Stromal cell of bone marrow (primary cell): ENCODE results near the gene SYAP1.
"Not testable (repeated sequence)": the region's sequence is repeated elsewhere in the genome, so short reads cannot be mapped to it uniquely, and the experiment has no call there.

Source experiments
- DNase-seq: peaks from one replicate; pipeline ENCODE4 v3.0.0-alpha.2; 2012; ENCODE audit warnings: low read depth

The SYAP1 gene, protein sequence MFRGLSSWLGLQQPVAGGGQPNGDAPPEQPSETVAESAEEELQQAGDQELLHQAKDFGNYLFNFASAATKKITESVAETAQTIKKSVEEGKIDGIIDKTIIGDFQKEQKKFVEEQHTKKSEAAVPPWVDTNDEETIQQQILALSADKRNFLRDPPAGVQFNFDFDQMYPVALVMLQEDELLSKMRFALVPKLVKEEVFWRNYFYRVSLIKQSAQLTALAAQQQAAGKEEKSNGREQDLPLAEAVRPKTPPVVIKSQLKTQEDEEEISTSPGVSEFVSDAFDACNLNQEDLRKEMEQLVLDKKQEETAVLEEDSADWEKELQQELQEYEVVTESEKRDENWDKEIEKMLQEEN

DNA sequence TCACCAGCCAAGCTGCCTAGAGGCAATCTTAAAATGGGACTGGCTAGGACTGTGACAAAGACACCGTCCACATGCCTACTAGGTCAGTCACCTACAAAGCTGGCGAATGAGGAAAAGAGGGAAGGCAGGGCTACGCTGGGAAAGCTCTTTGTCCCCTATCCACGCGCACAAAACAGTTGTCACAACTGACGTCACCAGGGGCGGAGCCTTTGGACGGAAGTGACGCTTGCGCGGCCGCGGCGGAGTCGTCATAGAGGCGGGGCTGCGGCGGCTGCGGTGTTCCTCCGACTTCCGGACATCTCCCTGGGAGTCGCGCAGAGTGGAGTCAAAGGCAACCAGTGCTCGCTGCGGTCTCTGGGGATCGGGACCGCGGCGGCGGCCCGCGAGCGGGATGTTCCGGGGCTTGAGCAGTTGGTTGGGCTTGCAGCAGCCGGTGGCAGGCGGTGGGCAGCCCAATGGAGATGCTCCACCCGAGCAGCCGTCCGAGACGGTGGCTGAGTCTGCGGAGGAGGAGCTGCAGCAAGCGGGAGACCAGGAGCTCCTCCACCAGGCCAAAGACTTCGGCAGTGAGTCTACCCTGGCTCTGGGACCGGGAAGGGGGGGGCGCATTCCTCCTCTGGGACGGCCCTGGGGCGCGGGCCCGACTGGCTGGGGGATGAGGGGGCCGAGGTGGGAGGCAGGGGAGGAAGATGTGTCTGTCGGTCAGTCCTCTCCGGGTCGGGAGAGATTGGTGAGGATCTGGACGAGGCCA lies at the start of gene SYAP1:
Gene SYAP1, plus strand, starts transcription at position 279 of the 751 bp plus-strand sequence. Its CDS starts 113 bp downstream, at position 392.
- peak; percentile 94 for DNase-seq

DNA sequence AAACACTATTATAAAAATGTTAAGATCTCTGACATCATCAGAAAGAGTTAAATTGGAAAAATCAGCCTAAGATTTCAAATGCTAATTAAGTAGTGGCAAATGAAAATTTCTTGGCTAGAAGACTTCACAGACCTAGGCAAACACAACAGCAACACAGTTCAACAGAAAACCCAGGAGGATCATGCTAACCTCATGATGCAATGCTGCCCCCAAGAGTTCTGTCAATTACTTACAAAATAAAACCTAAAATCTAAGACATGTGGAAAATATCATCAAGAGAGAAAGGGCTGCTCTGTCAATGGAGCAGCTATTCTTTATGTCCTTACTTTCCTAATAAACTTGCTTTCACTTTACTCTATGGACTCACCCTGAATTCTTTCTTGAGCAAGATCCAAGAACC lies 48.4 kb upstream of the SYAP1 start:
- DNase-seq: no peak

DNA sequence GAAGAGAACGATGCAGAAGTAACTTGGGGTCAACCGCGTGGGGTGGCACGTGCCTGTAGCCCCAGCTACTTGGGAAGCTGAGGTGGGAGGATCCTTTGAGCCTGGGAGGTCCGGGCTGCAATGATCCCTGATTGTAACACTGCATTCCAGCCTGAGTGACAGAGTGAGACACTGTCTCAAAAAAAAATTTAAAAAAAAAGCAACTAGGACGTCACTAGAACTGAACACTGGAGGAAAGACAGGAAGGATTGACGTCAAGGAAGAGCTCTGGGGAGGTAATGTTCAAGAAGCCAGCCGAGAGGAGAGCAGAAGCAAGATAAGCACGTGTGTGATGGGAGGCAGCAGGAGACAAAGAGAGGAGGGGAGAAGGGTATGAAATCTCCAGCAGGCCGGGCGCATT lies 40.7 kb upstream of the SYAP1 start:
- DNase-seq: no peak

DNA sequence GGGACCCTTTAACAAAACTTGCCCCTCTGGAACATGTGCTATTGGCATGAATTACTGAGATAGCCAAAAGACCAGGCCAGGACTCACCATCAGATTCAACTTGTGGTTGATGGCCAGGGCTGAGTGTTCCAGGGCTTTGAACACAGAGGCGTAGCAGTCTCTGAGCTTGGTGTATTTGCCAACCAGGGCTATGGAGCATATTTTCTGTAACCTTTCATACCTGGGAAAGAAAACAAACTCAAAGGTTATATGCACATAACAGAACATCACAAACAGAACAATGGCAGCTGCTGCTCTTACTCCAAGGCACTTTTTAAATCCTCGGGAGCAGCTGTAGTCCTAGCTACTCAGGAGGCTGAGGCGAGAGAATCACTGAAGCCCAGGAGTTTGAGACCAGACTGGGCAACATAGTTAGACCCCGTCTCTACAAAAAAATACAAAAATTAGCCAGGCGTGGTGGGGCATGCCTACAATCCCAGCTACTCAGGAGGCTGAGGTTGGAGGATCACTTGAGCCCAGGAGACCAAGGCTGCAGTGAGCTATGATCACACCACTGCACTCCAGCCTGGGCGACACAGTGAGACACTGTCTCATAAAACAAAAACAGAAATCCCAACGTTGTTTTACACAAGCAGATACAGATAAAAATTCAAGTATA lies 36.3 kb upstream of the SYAP1 start:
- no peak for DNase-seq

DNA sequence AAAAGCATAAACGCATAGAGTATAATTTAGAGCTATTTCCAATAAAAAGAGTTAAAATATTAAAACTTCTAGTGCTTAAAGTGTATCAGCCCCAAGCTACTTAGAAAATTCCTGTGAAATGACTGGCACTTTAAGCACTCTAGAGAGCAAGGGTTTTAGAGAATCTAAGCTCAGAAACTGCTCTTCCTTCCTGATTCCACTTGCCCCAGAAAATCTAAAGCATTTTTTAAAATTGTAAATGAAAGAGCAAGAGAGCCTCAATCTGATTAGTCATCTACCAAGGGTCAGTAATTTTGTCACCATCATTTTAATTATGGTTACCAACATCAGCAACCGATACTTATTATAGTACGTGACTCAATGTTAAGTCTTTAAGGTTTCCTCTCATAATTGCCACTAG lies 31.9 kb upstream of the SYAP1 start:
- no peak for DNase-seq

DNA sequence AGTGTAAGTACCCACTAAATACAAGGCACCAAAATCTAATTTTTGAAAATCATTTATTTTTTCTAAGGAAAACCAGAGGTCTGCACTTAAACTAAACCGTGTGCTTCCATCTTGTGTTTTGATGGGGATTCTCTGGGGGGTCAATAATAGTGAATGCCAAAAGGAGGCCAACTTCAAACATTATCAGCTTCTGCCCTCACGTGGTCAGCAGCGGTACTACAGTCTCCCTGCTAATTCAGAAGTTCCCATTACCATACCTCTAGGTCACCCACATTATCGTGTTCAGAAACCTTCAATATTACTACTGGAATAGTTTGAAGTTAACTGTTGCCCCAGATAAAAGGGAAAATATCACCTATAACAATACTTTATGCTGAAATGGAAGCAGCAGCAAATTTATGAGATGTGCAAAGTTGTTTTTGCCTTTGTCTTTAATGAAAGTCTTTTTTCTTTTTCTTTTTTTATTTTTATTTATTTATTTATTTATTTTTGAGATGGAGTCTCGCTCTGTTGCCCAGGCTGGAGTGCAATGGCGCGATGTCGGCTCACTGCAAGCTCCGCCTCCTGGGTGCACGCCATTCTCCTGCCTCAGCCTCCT lies 24.2 kb upstream of the SYAP1 start:
- DNase-seq: no peak

DNA sequence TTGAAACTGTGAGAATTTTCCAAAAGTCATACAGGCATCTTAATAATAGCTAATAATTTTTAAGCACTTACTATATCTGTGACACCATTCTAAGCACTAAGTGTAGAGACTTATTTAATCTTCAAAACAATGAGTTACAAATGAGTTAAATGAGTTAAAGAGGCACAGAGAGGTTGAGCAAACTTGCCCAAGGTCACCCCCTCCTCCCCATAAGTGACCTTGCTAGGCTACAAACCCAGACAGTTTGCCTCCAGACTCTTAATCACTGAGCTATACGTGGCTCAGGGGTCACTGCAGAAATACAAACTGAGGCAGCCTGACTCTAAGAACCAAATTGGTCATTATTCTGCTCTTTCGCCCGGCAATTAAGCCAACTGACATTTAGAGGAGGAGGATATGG lies 22.5 kb upstream of the SYAP1 start:
- no peak for DNase-seq

DNA sequence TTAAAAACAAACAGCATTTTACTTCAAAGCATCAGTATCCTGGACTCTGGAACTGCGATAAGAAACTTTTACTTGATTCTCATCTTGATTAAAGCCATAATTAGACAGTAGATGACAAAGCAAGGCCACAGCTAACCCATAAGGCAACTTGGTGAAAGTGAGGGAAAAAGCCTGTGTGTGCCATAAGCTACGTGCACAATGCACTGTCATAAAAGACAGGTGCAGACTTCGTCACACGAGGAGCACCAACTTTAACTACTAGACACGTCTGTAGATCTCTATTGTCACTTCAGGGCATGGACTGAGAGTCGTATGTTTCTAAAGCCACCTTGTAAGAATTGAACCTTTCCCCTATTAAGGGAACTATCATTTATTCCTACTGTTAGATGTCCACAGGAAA lies 20.0 kb upstream of the SYAP1 start:
- DNase-seq: no peak

DNA sequence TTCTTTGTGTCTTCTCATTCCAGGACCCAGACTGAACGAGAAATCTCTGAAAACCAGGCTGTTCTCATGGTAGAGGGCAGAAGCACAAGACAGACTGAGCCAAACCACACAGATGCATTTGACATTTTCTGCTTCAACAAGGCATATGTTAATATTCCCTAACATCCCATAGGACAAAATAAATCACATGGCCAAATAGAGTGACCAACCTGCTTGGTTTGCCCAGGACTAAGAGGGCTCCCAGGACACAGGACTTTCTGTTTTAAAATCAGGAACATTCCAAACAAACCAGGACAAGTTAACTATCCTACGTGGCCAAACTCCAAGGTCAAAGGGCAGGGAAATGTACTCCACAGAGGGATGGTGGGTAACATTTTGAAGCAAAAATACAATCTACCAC lies 18.7 kb upstream of the SYAP1 start:
- DNase-seq: no peak

DNA sequence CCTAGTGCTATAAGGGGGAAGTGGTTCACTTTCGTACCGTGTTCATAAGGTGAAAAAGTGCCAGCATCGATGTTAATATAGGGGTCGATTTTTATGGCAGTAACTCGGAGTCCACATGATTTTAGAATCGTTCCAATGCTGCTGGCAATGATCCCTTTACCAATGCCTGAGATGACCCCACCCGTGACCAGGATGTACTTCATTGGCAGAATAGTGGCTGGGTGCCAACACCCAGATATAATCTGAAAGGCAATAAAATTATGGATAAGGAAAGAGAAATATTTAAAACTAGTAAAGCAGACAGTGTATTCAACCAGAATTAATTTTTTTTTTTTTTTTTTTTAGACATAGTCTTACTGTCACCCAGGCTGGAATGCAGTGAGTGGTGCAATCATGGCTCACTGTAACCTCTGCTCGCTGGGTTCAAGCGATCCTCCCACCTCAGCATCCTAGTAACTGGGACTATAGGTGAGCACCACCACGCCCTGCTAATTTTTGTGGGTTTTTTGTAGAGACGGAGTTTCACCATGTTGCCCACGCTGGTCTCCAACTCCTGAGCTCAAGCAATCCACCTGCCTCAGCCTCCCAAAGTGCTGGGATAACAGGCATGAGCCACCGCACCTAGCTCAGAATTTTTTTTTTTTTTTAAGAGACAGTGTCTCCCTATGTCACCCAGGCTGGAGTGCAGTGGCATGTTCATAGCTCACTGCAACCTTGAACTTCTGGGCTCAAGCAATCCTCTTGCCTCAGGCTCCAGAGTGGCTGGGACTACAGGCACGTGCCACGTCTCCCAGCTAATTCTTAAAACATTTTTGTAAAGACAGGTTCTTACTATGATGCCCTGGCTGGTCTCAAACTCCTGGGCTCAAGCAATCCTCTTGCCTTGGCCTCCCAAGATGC lies 16.5 kb upstream of the SYAP1 start:
- no peak for DNase-seq

DNA sequence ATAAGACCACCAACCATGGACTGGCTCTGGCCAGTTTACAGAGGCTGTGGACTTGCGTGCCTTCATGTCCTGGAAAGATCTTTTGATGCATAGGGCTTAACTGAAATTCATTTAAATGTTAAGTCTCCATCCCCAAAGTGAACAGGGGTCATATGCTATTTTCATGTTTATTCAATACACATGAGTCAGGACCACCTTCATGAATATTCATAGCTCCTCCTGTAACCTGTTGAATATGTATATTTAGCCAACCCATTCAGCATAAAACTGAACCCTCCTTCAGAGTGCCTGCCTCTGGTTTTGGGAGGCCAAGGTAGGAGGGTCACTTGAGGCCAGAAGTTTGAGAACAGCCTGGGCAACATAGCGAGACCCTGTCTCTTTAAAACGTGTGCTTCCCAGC lies 14.0 kb upstream of the SYAP1 start:
- DNase-seq: no peak

DNA sequence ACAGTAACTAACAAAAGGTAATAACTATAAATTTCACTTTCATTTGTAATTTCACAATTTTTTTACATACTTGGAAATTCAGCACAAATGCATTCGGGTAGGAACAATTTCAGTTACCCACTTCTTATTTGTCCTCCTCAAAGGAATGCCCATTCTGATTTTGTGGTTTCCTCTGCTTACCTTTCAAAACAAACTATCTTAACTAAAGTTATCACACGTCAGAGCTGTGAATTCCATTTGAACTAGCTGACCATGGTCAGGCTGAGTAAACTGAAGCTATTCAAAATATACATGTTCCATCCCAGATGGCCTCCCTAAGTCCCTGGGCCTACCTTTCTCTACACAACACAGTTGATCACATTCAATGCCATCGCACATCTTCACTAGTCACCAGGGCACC lies 11.4 kb upstream of the SYAP1 start:
- no peak for DNase-seq

DNA sequence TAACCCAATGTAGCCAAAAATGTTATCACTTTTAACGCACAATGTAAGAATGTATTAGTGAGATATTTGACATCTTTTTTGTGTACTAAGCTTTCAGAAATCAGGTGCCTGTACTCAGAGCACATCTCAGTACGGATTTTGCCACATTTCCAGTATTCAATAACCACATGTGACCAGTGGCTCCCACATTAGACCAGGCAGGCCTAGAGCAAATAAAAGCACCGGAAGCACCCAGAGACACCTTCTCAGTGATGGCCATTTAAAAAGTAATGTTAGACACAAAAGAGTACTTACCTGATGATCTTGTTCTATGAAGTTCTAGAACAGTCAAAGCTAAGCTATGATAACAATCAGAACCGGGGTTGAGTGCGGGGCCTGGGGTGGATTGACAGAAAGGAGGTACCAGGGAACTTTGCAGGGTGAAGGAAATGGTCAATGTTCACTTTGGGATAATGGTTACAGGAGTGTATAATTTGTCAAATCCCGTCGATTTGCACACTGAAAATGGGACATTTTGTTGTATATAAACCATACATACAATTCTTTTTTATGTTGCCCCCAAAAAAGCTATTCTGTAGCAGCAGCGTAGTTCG lies 8.1 kb upstream of the SYAP1 start:
- DNase-seq: no peak

DNA sequence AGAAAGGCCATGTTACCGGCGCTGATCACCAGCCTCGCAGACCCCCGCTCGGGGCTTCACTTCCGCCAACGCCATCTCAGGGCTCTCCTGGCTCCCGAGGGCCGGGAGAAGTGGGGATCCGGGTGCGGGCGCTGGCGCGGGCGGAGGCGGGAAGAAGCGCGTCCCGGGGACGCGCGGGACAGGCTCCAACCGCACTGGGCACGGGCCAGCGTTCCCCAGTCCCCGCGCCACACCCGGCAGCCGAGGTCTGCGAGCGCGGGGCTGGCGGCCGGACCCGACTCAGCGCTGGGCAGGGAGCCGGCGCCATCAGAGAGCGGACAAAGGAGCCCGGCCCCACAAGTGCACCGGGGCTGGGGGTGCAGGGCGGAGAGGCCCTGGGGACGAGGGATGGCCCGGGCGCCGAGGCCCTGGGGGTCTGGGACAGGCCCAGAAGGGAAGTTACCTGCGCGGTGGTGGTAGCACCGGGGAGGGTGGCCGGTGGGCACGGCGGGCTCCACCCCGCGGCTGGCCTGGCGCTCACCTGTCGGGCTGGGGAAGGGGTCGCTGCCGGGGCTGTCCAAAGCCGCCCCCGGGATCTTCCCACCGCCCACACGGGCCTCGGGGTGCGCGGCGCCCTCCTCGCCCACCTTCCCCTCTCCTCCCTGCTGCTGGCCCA lies 7.4 kb upstream of the SYAP1 start:
- DNase-seq: no peak

DNA sequence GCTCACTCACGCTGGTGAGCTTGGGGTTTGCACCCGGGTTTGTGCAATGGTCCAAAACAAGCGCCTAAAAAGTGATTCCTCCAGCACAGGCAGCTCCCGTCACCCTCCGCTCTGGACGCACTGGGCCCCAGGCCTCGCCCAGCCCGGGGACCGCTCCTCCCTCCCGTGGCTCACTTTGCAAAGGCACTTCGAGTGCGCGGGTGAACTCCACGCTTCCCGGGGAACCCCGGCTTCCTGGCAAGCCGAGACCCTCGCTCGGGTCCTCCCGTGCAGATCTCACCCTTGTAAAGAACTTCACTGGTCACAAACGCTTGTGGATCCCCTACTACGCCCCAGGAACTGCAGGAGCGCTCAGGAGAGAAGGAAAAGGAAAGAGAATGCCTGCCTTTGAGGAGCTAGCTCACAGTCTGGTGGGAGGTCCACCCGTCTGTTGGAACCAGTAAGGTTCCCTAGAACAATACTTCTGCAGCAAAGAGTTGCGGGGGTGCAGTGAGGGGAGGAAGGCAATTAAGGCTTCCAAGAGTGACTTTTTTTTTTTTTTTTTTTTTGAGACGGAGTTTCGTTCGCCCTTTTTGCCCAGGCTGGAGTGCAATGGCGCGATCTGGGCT lies 6.8 kb upstream of the SYAP1 start, which contains the start of gene CTPS2:
Gene CTPS2, minus strand, starts transcription at position 122 of the 608 bp plus-strand sequence. CDS start 9,767 bp downstream, outside the sequence.
- DNase-seq: peak; percentile 29

DNA sequence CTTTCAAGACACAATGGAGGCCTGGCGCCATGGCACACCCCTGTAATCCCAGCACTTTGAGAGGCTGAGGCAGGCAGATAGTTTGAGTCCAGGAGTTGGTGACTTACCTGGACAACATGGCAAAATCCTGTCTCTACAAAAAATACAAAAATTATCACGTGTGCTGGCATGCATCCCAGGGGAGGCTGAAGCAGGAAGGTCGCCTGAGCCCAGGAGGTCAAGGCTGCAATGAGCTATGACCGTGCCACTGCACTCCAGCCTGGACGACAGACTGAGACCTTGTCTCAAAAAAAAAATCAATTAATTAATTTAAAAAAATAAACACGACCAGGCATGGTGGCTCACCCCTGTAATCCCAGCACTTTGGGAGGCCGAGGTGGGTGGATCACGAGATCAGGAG lies 4.9 kb upstream of the SYAP1 start:
- DNase-seq: no peak

DNA sequence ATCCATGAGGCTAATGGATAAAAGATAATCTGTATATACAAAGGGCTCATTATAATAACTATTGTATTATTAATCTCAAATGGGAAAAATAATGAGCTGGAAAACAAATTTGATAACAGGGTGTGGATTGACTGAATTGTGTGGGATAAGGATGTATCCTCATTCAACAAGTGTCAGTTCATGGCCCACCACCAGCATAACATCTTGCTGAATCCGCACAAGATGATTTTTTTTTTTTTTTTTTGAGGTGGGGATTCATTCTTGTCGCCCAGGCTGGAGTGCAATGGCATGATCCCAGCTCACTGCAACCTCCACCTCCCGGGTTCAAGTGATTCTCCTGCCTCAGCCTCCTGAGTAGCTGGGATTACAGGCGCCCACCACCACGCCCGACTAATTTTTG lies 3.8 kb upstream of the SYAP1 start:
- not testable (repeated sequence) for DNase-seq

DNA sequence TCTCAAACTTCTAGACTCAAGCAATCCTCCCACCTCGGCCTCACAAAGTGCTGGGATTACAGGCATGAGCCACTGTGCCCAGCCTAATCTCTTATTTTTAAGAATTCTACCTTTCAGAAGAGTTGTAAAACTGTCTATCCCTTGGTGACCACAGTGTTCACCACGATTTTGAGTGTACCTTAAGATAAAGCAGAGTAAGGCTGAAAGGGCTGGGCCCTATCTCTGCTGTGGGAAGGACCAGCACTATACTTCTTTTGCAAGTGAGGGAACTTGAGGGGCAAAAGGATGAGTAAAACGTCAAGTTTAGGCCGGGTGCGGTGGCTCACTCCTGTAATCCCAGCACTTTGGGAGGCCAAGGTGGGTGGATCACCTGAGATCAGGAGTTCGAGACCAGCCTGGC lies 3.0 kb upstream of the SYAP1 start:
- DNase-seq: not testable (repeated sequence)

DNA sequence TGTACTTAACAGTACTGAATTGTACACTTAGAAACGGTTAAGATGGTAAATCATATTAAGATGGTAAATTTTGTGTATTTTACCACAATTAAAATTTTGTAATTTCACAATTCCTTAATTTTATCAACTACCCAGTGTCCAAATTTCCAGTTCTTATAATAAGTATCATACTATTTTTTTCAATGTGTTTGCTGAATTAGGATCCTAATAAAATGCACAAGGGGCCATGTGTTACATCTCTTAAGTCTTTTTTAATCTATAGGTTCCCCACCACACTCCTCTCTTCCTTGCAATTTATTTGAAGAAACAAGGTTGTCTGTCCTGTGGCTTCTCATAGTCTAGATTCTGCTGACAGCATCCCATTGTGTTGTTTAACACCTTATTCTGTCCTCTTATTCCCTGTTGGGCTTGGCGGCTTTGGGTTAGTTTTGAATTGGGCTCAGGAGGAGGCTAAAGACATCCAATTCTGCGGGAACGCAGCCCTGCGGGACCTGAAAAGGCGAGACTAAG lies 533 bp upstream of the SYAP1 start:
- DNase-seq: no peak

DNA sequence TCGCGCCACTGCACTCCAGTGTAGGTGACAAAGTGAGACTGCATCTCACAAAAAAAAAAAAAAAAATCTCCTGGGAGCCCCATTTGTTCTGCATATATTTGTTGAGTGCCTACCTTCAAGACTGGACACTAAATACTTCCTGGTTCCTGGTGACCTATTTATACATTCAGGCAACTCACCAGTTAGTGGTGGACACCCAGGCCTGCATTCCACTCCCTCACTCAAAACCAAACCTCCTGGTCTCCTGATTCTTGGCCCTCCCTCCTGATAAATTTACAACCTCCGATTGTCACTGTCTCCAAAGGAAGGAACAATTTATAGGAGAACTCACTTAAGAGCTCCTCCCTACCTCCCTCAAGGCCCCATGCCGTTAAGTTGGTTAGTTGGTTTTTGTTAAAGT lies 3.1 kb downstream of the SYAP1 start:
- no peak for DNase-seq
